Ovary (tissue), 3 donors: ENCODE data around the gene SCUBE2.

Experiments used
- CTCF ChIP-seq, 3 donors: fragments of 450-650 bp in 2 of 3; fragments of 200-600 bp in 1 of 3; IDR thresholded peaks; one replicate each; pipeline versions ENCODE4 v1.5.1 to v1.8.0; 2016 to 2022; ENCODE audit warnings: antibody characterized with exemption in 3 of 3, mild to moderate bottlenecking in 1 of 3
- POLR2A ChIP-seq: fragments of 450-650 bp; IDR thresholded peaks from one replicate; pipeline ENCODE4 v1.6.1; 2017; ENCODE audit warnings: antibody characterized with exemption, mild to moderate bottlenecking, moderate library complexity
- donor health status: DM: no; HTN: no; CAD: no.

- no peak for TF ChIP-seq CTCF (IDR thresholded peaks at IDR 0.05)
- no peak for TF ChIP-seq POLR2A
These were observed 48.9 kb downstream of the SCUBE2 start for GRCh38 chr11:9042488-9042887.
